MM.1S (cell line): ENCODE data around the gene PMEPA1.

Experiments
- EZH2 ChIP-seq: fragments of 300-600 bp; sonication (generic); optimal IDR thresholded peaks from 2 replicates; pipeline ENCODE3; 2017; ENCODE audit warnings: low read depth, mild to moderate bottlenecking, antibody characterized with exemption, low read length, mixed read lengths
- EZH2phosphoT487 ChIP-seq: fragments of 300-600 bp; sonication (generic); IDR thresholded peaks from 2 replicates; pipeline ENCODE4 v1.6.1; 2018; ENCODE audit warnings: antibody characterized with exemption, low read length
- TF ChIP-seq, protein P1 (sequence below): fragments of 300-600 bp; sonication (generic); IDR thresholded peaks from 2 replicates; pipeline ENCODE4 v1.5.1; 2016; ENCODE audit warnings: antibody characterized with exemption, low read length, mixed read lengths

DNA sequence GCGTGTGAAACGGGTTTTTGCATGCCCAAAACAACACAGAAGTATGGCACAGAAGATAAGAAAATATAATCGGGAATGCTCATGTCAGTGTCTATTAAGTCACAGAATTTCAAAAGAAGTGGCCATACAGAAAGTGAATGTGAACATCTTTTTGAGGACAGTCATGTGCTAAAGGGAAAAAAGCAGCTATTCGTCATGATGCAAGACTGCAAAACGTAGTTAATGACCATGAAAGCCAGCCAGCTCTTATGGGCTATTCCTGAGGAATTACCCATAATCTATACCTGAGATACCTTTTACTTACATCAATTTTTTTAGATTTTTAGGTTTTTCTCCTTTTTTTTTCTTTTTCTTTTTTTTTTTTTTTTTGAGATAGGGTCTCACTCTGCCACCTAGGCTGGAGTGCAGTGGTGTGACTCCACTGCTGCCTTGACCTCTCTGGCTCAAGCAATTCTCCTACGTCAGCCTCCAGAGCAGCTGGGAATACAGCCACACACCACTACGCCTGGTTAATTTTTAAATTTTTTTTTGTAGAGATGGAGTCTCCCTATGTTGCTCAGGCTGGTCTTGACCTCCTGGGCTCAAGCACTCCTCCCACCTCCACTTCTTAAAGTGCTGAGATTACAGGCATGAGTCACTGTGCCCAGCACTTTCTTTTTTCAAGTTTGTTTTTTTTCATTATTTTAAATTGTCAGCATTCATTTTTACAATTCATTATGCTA is 71.5 kb downstream of the PMEPA1 start:
- TF ChIP-seq, protein P1, sequence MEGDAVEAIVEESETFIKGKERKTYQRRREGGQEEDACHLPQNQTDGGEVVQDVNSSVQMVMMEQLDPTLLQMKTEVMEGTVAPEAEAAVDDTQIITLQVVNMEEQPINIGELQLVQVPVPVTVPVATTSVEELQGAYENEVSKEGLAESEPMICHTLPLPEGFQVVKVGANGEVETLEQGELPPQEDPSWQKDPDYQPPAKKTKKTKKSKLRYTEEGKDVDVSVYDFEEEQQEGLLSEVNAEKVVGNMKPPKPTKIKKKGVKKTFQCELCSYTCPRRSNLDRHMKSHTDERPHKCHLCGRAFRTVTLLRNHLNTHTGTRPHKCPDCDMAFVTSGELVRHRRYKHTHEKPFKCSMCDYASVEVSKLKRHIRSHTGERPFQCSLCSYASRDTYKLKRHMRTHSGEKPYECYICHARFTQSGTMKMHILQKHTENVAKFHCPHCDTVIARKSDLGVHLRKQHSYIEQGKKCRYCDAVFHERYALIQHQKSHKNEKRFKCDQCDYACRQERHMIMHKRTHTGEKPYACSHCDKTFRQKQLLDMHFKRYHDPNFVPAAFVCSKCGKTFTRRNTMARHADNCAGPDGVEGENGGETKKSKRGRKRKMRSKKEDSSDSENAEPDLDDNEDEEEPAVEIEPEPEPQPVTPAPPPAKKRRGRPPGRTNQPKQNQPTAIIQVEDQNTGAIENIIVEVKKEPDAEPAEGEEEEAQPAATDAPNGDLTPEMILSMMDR = no peak
- TF ChIP-seq EZH2 (no peak), EZH2phosphoT487 (no peak)
